Kidney glomerular epithelial cell (primary cell): ENCODE measurements around the gene CERS1.
A peak's percentile ranks its signal among the peaks of the same experiment; 100 is the strongest.

ENCODE experiments used
- DNase-seq: peaks from one replicate; lab custom pipeline; 2025; lab: John Stamatoyannopoulos, UW

The CERS1 gene

DNA sequence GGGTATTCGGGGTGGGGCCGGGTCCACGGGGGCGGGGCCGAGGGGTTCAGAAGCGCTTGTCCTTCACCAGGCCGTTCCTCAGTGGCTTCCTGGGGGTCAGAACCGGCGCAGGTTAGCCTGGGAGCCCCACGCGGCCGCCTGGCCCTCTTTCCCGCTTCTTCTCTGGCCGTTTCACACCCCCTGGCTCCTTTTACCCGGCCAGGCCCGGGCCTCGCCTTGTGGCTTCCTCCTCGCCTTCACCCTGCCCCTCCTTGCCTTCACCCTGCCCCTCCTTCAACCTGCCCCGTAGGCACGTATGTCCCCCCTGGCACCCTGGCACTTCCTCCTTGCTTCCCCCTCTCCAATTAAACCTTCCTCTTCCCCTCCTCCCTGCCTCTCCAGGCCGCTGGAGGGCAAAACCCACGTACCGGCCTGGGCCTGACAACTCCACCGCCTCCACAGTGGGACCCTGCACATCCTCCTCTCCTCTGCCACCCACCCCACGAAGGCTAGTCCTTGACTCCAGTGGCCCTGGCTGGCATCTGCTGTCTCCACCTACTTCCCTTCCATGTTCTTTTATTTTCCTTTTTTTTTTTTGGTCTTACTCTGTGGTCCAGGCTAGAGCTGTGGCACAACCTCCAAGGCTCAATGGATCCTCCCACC is 25.3 kb downstream of the CERS1 start:
- no peak for DNase-seq

DNA sequence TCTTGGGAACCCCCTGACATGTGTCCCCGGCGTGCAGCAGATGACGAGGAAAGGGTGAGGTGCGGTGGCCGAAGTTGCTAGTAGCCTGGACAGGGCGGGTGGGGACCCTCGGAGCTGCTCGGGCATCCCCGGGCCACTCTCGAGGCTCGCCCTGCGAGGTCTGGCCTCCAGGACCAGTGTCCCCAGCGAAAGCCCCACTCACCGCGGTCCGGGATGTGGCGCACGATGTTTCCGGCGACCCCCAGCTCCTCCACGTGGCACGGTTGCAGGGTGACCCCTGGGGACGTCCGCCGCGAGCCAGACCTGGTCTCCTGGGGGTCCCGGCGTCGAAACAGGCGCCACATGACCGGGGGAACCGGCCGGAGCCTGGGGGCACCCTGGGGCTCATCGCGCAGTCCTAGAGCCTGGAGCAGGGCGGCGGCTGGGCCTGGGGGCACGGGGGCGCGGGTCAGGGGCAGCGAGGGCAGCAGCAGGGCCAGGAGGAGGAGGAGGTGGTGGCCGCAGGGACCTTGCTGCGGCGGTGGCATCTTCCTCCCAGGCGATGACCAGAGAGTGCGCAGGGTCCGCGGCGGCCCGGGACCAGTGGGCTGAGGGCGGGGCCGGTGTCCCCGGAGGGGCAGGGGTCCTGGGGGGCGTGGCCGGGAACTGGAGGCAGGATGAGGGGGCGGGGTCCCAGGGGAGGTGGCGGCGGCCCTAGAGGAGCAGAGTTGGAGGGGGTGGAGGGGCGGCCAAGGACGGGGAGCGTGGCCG is 26.0 kb downstream of the CERS1 start:
- no peak for DNase-seq

DNA sequence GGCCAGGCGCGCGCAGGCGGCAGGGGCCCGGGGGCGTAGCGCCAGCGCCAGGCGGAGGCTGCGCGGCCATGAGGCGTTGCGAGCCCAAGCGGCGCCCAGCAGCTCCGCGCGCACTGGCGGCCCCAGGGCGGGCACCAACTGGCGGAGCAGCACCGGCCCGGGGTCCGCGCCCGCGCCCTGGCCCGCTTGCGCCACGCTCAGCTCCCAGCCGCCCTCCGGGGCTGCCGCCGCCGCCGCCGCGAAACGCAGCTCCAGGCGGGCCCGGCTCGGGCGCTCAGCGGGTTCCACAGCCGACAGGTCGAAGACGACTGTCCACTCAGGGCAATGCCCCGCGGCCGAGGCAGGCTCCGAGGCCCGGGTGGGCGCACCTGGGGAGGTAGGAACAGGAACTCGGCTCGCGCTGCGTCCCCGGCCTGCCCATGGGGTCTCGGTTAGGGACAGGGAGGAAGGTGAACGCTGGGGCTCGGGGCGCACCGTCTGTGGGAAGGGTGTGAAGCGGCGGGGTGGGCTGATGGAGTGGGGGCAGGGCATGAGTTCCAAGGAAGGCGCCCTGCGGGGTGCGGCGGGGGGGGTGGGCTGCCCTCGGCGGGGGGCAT is 26.8 kb downstream of the CERS1 start:
- no peak for DNase-seq

DNA sequence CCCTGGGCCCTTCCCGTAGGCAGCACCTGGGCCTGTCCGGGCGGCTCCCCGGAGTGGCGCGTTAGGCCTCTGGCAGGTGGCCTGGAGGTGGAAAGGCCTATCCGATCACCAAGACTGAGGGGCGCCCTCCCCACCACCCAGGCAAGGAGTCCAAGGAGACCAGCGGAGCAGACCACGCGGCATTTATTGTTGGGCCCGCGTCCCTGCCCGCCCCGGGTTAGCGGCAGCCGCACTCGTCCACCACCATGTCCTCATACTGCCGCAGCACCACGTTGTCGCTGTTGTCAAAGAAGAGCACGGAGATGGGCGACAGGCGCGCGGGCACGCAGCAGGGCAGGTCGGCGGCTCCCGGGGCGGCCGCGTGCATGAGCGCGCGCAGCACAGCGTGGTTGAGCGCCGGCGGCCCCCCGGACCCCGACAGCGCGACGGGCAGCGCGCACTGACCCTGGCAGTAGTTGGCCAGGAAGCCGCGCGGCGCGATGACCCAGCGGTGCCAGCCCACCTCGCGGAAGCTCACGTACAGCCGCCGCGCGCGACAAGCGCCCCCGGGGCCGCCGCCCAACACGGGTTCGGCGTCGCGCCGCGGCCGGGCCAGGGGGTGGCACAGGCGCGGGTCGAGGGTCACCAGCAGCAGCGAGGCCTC is 27.5 kb downstream of the CERS1 start:
- DNase-seq = no peak

DNA sequence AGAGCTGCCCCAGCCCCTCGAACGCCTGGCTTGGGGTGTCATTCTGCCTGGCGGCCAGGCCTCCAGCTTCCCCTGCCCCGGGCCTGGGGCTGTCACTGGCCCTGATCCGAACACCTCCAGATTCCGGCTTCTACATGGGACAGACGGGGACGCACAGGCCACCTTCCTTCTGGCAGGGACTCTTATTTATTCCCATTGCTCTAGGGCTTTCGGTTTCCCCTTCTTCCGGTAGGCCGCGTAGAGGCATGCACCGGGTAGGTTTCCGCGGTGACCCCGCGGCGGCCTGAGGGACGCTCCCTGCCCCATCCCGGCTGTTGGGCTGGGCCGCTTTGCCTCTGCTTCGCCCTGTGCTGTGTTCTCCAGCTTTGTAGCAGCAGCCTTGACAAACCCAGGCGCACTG is 28.2 kb downstream of the CERS1 start:
- DNase-seq = no peak

DNA sequence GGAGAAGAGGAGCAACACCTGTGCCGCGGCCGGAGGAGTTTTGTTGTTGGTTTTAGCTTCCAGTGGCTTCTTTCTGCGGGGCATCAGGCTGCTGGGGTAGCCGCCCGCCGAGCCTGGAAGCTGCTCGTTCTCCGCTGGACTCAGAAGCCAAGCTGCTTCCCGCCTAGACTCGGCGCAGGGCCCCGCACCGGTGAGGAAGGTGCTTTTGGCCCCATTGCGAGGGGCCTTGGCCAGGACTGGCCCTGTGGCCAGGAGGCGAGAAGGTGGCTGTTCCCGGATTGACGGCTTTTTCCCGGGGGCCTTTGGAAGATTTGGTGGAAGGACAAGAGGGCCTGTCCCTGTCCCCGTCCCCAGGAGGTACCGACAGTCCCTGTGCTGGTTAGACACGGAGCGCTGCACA is 28.8 kb downstream of the CERS1 start:
- DNase-seq = no peak

DNA sequence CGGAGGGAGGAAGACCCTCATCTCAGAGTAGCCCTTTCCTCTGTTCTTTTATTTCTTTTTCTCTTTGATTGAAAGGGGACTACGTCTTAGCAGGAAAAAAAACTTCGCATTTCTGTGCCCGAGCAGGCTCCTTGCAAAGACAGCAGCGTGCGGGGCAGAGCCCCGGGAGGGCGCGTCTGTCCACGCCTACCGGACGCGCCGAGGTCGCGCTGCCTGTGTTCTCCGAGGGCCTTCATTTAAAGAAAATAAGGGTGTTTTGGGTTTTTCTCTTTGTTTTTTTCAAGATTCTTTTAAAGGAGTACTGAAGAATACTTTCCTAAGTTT is 29.2 kb downstream of the CERS1 start:
- DNase-seq = no peak

DNA sequence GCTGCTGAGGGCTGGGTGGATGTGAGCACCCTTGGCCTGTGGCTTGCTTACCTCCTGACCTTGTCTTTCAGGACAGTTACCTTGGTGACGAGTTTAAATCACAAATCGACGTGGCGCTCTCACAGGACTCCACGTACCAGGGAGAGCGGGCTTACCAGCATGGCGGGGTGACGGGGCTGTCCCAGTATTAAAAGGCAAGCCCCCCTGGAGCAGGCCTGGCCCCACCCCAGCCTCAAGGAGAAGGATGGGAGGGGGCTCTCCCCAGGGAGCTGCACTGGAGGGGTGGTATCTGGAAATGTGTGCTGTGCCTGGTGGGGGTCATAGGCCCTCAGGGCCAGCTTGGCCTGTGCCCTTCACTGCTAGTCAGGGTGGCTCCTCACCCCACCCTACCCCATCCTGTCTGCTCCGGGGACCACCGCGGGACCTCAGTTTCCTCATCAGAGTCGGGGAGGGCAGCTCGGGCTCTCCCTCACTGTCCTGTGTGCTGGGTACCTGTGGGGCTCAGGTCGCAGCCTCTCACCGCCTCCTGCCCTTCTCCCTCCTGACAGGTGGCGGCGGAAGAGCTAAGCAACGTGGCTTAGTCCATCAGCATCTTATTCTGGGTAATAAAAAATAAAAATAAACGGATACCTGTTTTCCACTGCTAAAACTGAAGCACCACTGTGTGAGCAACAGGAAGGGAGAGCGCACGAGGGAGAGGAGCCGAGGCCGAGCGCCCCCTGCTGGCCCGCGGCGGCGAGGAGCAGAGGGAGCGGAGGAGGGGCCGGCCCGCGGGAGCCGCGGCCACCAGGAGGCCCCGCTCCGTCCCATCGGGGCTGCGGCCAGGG is 29.8 kb downstream of the CERS1 start:
- peak; percentile 25 for DNase-seq

DNA sequence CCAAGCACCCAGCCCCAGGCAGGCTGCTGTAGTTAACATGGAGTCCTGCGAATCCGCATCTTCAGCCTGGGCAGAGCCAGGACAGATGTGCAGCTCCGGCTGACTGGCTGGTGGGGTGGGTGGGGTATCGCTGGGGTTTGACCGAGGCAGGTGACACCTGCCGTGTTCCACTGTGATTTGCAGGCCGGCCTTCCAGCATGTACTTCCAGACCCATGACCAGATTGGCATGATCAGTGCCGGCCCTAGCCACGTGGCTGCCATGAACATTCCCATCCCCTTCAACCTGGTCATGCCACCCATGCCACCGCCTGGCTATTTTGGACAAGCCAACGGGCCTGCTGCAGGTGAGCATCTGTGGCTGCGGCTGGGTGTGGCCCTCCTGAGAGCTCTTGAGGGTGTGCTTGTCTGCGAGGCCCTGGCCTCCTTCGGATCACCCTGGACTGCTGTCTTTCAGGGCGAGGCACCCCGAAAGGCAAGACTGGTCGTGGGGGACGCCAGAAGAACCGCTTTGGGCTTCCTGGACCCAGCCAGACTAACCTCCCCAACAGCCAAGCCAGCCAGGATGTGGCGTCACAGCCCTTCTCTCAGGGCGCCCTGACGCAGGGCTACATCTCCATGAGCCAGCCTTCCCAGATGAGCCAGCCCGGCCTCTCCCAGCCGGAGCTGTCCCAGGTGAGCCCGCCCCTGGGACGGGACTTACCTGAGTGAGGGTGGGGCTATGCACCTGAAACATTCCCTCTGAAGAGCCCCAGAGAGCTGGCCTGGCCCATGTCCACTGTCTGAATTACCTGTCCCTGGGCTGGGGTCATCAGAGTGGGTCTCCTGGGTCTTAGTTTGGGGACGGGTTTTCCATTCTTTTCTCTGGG is 30.6 kb downstream of the CERS1 start:
- no peak for DNase-seq

DNA sequence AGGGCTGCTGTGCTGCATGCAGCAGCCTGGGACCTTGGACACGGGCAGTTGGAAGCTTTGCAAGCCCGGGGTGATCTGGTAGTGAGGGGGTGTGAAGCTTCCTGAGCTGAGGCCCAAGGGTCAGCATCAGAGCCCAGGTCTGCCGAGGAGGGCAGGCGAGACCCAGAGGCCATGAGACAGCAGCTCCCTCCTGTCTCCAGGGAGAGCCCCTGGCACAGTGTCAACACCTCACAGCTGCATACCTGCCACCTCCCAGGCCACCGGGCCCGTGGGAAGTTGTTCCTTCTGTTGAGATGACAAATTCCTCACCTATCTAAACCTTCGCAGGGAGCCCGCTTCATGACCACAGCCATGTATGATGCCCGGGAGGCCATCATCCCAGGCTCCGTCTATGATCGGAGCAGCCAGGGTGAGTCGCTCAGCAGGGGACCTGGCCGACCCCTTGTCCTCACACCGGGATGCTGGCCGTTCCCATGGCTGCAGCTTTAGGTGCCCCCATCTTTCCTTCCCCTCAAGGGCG is 32.1 kb downstream of the CERS1 start:
- no peak for DNase-seq

DNA sequence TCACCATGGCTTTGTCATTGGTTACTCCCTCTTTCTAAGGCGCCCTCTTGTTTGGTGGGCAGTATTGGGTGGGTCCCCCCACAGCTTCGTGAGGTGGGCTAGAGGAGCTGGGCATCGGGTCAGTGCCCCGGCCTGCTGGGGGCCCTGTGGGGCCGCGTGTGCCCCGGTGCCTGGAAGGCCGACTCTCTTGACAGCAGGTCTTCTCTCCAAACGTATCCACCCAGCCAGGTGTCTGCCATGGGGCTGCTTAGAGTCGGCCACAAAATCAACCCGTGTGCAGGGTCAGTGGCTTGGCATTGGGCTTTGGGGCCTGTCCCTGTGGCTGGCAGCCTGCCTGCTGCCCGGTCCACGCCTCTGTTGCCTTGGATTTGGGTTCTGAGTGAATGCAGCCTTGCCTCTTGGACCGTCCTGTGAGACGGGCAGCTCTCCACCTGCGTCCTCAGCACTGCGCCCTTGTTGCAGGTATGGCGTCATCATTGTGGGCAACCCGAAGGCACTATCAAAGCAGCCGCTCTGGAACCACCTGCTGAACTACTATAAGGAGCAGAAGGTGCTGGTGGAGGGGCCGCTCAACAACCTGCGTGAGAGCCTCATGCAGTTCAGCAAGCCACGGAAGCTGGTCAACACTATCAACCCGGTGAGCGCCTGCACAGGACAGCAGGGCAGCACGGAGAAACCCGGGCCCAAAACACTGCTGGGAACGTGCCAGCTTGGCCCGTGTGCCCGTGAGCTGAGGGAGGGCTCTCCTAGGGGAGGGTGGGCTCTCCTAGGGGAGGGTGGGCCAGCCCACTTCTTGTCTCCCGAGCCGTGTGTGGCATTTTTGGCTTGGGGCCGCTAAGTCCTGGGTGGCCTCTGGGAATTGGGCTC is 32.7 kb downstream of the CERS1 start:
- DNase-seq = no peak

DNA sequence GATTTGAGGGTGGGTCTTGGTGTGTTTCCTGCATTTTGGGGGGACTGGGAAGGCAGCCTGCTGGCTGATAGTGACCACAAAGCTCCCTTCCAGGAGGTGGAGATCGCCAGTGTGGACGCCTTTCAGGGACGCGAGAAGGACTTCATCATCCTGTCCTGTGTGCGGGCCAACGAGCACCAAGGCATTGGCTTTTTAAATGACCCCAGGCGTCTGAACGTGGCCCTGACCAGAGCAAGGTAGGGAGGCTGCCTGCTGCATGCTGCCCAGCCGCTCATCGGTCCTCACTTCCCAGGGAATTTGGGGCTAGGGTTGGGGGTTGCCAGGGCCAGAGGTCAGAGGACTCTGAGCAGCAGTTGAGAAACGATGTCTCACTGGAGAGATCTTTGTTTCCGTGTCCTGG is 34.0 kb downstream of the CERS1 start:
- DNase-seq = no peak

DNA sequence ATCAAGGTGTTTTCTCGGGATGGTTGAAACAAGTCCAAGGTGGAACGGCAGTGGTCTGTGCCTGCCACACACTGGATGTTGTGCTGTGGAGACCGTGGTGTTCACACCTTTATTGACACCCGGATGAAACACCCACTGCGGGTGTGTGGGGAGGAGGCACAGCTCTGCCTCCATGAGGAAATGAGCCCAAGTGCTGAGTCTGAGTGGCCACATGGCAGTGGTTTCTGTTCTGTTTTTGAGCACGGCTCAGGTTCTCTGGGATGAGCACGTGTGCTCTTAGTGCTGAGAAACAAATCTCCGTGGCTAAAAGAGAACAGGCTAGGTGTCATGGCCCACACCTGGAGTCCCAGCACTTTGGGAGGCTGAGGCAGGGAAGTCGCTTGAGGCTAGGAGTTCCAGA is 34.7 kb downstream of the CERS1 start:
- no peak for DNase-seq

DNA sequence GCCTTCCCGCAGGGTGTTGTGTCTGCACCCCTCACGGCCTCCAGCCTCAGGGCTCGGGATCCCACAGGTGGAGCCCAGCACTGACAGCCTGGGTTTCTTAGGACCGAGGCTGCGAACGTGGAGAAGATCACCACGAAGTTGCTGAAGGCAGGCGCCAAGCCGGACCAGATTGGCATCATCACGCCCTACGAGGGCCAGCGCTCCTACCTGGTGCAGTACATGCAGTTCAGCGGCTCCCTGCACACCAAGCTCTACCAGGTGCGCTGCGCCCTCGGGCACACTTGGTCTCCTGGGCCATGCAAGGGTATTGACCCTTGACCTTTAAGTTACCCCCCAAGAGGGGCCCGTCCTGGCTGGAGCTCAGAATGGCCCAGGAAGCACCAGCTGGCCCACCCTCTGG is 35.2 kb downstream of the CERS1 start:
- DNase-seq = no peak

DNA sequence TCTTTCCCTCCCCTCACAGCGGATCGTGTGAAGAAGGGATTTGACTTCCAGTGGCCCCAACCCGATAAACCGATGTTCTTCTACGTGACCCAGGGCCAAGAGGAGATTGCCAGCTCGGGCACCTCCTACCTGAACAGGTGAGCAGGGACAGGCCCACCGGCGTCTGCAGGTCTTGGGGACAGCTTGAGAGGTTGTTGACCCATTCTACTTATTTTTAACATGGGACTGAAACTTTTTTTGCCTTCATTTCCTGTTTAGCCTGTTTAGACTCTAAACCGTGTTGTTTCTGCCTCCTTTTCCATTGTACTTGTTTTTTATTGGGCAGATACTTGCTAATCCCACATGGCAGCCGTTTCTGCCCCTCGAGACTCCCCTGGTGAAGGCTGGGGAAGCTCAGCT is 35.7 kb downstream of the CERS1 start:
- DNase-seq = no peak

DNA sequence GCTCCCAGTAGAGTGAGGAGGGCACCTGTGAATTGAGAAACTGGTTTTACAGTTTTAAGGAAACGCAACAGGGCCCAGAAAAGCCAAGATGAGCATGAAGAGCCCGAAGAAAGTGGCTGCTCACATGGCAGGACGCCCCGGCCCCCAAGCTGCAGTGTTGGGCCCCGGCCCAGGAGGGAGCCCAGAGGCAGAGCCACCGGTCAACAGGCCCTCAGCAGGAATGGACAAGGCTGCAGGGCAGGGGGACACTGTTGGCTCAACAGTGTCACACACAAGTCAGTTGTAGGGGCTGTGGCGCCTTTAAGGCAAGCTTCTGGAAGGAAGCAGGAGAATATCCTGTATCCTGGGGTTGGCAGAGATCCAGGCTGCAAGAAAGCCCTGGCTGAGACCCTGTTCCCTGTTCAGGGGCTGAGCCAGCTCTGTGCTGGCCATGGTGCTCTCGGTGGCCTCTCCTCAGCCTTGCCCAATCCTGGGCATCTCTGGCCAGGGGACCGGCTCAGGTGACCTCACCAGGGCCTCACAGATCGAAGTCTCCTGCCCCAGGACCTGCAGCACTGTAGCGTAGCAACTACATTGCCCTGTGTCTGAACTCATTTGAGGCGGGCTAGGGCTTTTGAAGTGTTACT is 36.2 kb downstream of the CERS1 start:
- DNase-seq = no peak

DNA sequence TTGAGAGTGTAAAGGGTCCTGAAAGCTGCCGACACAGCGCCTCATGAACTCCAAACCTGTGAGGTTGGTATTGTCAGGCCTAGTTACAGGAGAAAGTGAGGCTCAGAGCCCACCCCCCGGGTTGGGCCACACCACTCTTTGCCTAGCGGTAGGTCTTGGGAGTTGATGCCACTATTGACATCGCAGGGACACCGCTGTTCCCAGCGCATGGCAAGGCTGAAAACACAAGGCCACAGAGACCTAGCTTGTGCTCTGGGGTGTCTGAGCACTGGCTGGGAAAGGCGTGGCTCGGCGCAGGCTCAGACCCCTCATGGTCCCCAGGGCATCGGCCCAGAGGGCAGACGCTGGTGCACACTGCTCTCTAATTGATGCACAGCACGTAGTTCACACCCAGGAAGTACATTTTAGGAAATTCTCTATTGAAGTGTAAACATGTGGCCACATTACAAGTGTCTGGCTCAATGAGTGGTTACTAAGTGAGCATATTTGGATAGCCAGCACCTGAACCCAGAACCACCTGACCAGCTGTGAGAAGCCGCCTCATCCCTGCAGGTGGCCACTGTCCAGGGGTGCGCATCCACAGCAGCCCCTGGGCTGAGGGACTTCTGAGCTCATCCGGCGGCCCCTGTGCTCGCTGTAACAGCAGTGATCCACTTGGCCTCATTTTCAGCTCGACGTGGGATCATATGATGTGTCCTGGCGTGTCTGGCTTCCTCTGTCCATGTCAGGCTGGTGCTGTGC is 36.9 kb downstream of the CERS1 start:
- DNase-seq = no peak

DNA sequence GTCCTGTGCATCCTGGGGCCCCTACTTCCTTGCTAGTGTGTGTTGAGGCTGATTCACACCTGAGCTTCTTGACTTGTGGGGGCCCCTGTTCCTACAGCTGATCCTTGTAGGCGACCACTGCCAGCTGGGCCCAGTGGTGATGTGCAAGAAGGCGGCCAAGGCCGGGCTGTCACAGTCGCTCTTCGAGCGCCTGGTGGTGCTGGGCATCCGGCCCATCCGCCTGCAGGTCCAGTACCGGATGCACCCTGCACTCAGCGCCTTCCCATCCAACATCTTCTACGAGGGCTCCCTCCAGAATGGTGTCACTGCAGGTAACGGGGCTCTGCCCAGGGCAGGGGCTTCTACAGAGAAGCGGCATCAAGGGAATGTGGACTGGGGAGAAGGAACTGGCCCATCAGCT is 38.7 kb downstream of the CERS1 start:
- no peak for DNase-seq
